Liver (tissue), 9 donors: Measurements from ENCODE around the gene AMPD1. TPM values are rescaled to one million over a fixed set of nuclear protein-coding genes. Genes with fewer than 3 reads are reported as not detected.

ENCODE experiments used
- DNase-seq: peaks from one replicate; pipeline ENCODE4 v3.0.0-alpha.2; 2017; ENCODE audit warnings: low spot score
- H3K27ac ChIP-seq, 2 donors: one replicate each; pipeline ENCODE4 v1.7.0; 2013; ENCODE audit warnings: inconsistent platforms in 2 of 2, low read length in 2 of 2, control low read depth in 1 of 2, low read depth in 1 of 2, mild to moderate bottlenecking in 1 of 2
- H3K27me3 ChIP-seq, 4 donors: one replicate each; pipeline versions ENCODE4 v1.6.1 to v1.7.0; 2013; ENCODE audit warnings: low read length in 3 of 4, inconsistent platforms in 1 of 4, mild to moderate bottlenecking in 1 of 4, moderate library complexity in 1 of 4; ENCODE audit not compliant: control insufficient read depth in 4 of 4, insufficient read depth in 4 of 4
- H3K36me3 ChIP-seq, 4 donors: one replicate each; pipeline versions ENCODE4 v1.6.1 to v1.7.0; 2013; ENCODE audit warnings: low read length in 3 of 4, mild to moderate bottlenecking in 3 of 4, low read depth in 1 of 4, moderate library complexity in 1 of 4; ENCODE audit not compliant: control insufficient read depth in 4 of 4, insufficient read depth in 3 of 4
- H3K4me1 ChIP-seq, 4 donors: one replicate each; pipeline versions ENCODE4 v1.6.1 to v1.7.0; 2013; ENCODE audit warnings: low read length in 3 of 4, mild to moderate bottlenecking in 3 of 4, moderate library complexity in 1 of 4; ENCODE audit not compliant: control insufficient read depth in 4 of 4, insufficient read depth in 4 of 4
- H3K4me3 ChIP-seq, 3 donors: one replicate each; pipeline versions ENCODE4 v1.6.1 to v1.7.0; 2013; ENCODE audit warnings: low read length in 3 of 3, control low read depth in 1 of 3, low read depth in 1 of 3, mild to moderate bottlenecking in 1 of 3
- H3K9ac ChIP-seq, 2 donors: one replicate each; pipeline ENCODE4 v1.7.0; 2013; ENCODE audit warnings: low read length in 2 of 2, mild to moderate bottlenecking in 2 of 2, moderate library complexity in 2 of 2, control low read depth in 1 of 2, low read depth in 1 of 2
- H3K9me3 ChIP-seq, 4 donors: one replicate each; pipeline versions ENCODE4 v1.6.1 to v1.7.0; 2013; ENCODE audit warnings: low read length in 3 of 4; ENCODE audit not compliant: control insufficient read depth in 4 of 4
- ATF3 ChIP-seq: IDR thresholded peaks from 2 replicates; pipeline ENCODE4 v1.6.1; 2016; ENCODE audit warnings: antibody characterized with exemption
- CTCF ChIP-seq: fragments of 150-350 bp; IDR thresholded peaks from 2 replicates; pipeline ENCODE4 v1.5.1; 2017; ENCODE audit warnings: improper control_type of control experiment, low read depth, low read length; ENCODE audit not compliant: missing input control
- EGR1 ChIP-seq, 2 donors: IDR thresholded peaks; 2 replicates each; pipeline ENCODE4 v1.6.1; 2016 to 2018; ENCODE audit warnings: antibody characterized with exemption in 2 of 2, low read depth in 2 of 2
- FOXA1 ChIP-seq: IDR thresholded peaks from 2 replicates; pipeline ENCODE4 v1.6.1; 2016; ENCODE audit warnings: antibody characterized with exemption
- FOXA2 ChIP-seq: IDR thresholded peaks from 2 replicates; pipeline ENCODE4 v1.6.1; 2016; ENCODE audit warnings: antibody characterized with exemption
- GABPA ChIP-seq, 2 donors: IDR thresholded peaks in 1 of 2; conservative IDR thresholded peaks in 1 of 2; 2 replicates each; pipeline ENCODE4 v1.6.1; 2016; ENCODE audit warnings: antibody characterized with exemption in 2 of 2, mild to moderate bottlenecking in 1 of 2, moderate library complexity in 1 of 2
- HNF4A ChIP-seq, 2 donors: conservative IDR thresholded peaks; 2 replicates each; pipeline ENCODE4 v1.6.1; 2016; ENCODE audit warnings: antibody characterized with exemption in 2 of 2, mild to moderate bottlenecking in 2 of 2
- HNF4G ChIP-seq: IDR thresholded peaks from 2 replicates; pipeline ENCODE4 v1.6.1; 2016; ENCODE audit warnings: antibody characterized with exemption
- JUND ChIP-seq, 2 donors: IDR thresholded peaks; 2 replicates each; pipeline ENCODE4 v1.6.1; 2016; ENCODE audit warnings: antibody characterized with exemption in 2 of 2
- MAX ChIP-seq: IDR thresholded peaks from 2 replicates; pipeline ENCODE4 v1.6.1; 2016; ENCODE audit warnings: antibody characterized with exemption
- NR2F2 ChIP-seq: IDR thresholded peaks from 2 replicates; pipeline ENCODE4 v1.6.1; 2016; ENCODE audit warnings: antibody characterized with exemption
- RAD21 ChIP-seq, 2 donors: IDR thresholded peaks; 2 replicates each; pipeline ENCODE4 v1.6.1; 2016; ENCODE audit warnings: antibody characterized with exemption in 2 of 2, mild to moderate bottlenecking in 2 of 2
- REST ChIP-seq: IDR thresholded peaks from 2 replicates; pipeline ENCODE4 v1.6.1; 2016; ENCODE audit warnings: antibody characterized with exemption, mild to moderate bottlenecking
- SP1 ChIP-seq: IDR thresholded peaks from 2 replicates; pipeline ENCODE4 v1.6.1; 2018; ENCODE audit warnings: antibody characterized with exemption, mild to moderate bottlenecking
- TAF1 ChIP-seq: conservative IDR thresholded peaks from 2 replicates; pipeline ENCODE4 v1.6.1; 2016; ENCODE audit warnings: antibody characterized with exemption, mild to moderate bottlenecking
- YY1 ChIP-seq: IDR thresholded peaks from 2 replicates; pipeline ENCODE4 v1.6.1; 2016; ENCODE audit warnings: antibody characterized with exemption, mild to moderate bottlenecking
- WGBS: extraction: QIAGEN DNeasy Blood & Tissue Kit; methylation state at CpG from one replicate; pipeline ENCODE4 v1.1.7; 2013; 5-methylcytosine and 5-hydroxymethylcytosine counted together
- polyA plus RNA-seq, 2 donors: library from polyadenylated mRNA; stranded (reverse) in 1 of 2; unstranded in 1 of 2; fragments of 200-250 nt in 1 of 2; fragments of >200 nt in 1 of 2; fragmentation: Nextera tagmentation in 1 of 2; extraction: Ambion mirVana in 1 of 2; gene quantifications; one replicate each; pipeline versions ENCODE4 v1.2.1 to v1.2.3, GENCODE V29; 2013 to 2015
- total RNA-seq, 2 donors: library from RNA; depleted of rRNA; stranded (reverse); fragments of >200 nt; gene quantifications; one replicate each; pipeline ENCODE4 v1.2.3, GENCODE V29; 2014
- donor health status: healthy.
- donor health status: healthy.
- donor health status: healthy.
- donor health status: healthy.
- donor health status: healthy.

The AMPD1 gene
- total RNA-seq (not detected), polyA plus RNA-seq (under 1 TPM in 1 of 2 donors, not detected in 1; 0.03 TPM)

GRCh38 chr1:114695430-114696058 is at the start of gene AMPD1:
TSS of gene AMPD1 (minus strand) at chr1:114695546. CDS start at chr1:114695471, 75 bp downstream.
- Histone ChIP-seq H3K4me1 (peaks cover 2 to 12% (median 4%) of the 10 kb centered on the region in 4 donors), H3K9me3 (no peaks in the 10 kb centered on the region), H3K9ac (no peak within 1 kb of the TSS), H3K27me3 (no peaks in the 10 kb centered on the region), H3K36me3 (no peaks in the 10 kb centered on the region), H3K4me3 (no peak within 1 kb of the TSS), H3K27ac (no peak within 1 kb of the TSS)
- TF ChIP-seq NR2F2, result no peak
- no peak for TF ChIP-seq RAD21 (IDR thresholded peaks at IDR 0.05)
- TF ChIP-seq EGR1 (IDR thresholded peaks at IDR 0.05; ENCODE audit: low read depth in 2 of 2), result no peak
- TF ChIP-seq FOXA1, result no peak
- TF ChIP-seq JUND (IDR thresholded peaks at IDR 0.05), result no peak
- TF ChIP-seq ATF3, result no peak
- TF ChIP-seq HNF4G, result no peak
- no peak for TF ChIP-seq GABPA (IDR thresholded peaks at IDR 0.05 in 1 of 2, conservative IDR thresholded peaks at IDR 0.05 in 1 of 2)
- no peak for TF ChIP-seq SP1
- no peak for TF ChIP-seq MAX
- TF ChIP-seq CTCF, result no peak
- no peak for TF ChIP-seq REST
- TF ChIP-seq HNF4A (conservative IDR thresholded peaks at IDR 0.05), result no peak
- no peak for TF ChIP-seq YY1
- no peak for DNase-seq
- WGBS, result 90% methylated on average over 6 of the region's 6 CpGs

GRCh38 chr1:114741963-114742746 is 46.8 kb upstream of the AMPD1 start:
- TF ChIP-seq TAF1 (no peak), RAD21 (IDR thresholded peaks at IDR 0.05) (no peak), HNF4A (conservative IDR thresholded peaks at IDR 0.05) (no peak), MAX (no peak), HNF4G (no peak), YY1 (no peak), EGR1 (IDR thresholded peaks at IDR 0.05; ENCODE audit: low read depth in 2 of 2) (no peak), FOXA1 (no peak), FOXA2 (no peak), JUND (IDR thresholded peaks at IDR 0.05) (no peak)
- H3K4me1 ChIP-seq, result peaks cover 0 to 3% (median 1%) of the 10 kb centered on the region in 4 donors
- no peak overlapping the region for H3K27ac ChIP-seq
- no peaks in the 10 kb centered on the region for H3K27me3 ChIP-seq
- no peak for DNase-seq
- 94% methylated on average over 11 of the region's 11 CpGs for whole genome bisulfite sequencing
- H3K4me3 ChIP-seq, result no peak overlapping the region
- no peaks in the 10 kb centered on the region for H3K9me3 ChIP-seq
- peaks cover 2 to 29% (median 13%) of the 10 kb centered on the region in 4 donors for H3K36me3 ChIP-seq
- no peak overlapping the region for H3K9ac ChIP-seq
